ENCODE measurements around the gene CARD19.

GRCh38 chr9:93123561-93124283, 27.7 kb downstream of the CARD19 start:
- TF ChIP-seq POLR2A (IDR thresholded peaks at IDR 0.05; ENCODE audit: low read depth, low read length) (no peak), TAF1 (IDR thresholded peaks at IDR 0.05; ENCODE audit: borderline replicate concordance, low read depth, low read length) (no peak)
